Right forelimb (tissue), 1 donor: ENCODE measurements around the gene MTNR1A.

Experiments
- DNase-seq: peaks from one replicate; pipeline ENCODE4 v3.0.0-alpha.2; 2018

Gene MTNR1A

DNA sequence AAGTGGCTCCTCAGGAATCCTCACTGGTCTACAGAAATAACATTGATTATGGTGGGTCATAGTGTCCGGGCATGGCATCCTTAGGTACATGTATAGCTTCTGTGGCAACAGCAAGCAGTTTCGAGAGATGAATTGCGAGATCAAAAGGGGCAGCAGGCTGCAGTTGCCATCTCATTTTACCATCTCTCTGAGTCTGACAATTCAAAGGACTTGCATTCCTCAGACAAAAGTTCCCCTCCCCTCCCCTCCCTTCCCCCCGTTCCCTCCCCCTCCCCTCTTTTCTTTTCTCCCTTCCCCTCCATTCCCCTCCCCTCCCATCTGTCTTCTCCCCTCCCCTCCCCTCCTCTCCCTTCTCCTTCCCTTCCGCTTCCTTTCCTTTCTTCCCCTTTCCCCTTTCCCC, 70.2 kb downstream of the MTNR1A start:
- no peak for DNase-seq

DNA sequence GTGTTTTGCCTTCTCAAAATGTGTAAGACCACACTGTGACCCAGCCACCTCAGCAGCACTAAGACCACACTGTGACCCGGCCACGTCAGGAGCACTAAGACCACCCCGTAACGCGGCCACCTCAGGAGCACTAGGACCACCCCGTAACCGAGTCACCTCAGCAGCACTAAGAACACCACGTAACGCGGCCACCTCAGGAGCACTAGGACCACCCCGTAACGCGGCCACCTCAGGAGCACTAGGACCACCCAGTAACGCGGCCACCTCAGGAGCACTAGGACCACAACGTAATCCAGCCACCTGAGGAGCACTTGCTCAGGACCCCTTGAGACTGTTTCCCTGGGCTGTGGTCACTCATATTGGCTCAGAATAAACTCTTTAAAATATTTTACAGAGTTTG, 71.7 kb downstream of the MTNR1A start:
- DNase-seq, result no peak
